Erythroblast (primary cell): Measurements from ENCODE around the gene SCTR.

Source experiments
- GATA1 ChIP-seq: IDR thresholded peaks from 2 replicates; pipeline ENCODE4 v1.6.1; 2011; ENCODE audit warnings: low read depth, mild to moderate bottlenecking, control low read depth, low read length, moderate library complexity
- POLR2A ChIP-seq: IDR thresholded peaks from 2 replicates; pipeline ENCODE4 v1.6.1; 2011; ENCODE audit warnings: mild to moderate bottlenecking, low read length

GRCh38 chr2:119414894-119415293 is 109.4 kb downstream of the SCTR start:
- TF ChIP-seq POLR2A (no peak), GATA1 (no peak)
